Calu3 (cell line): Measurements from ENCODE around the gene SLC23A2. TPM values are rescaled to one million over a fixed set of nuclear protein-coding genes. Genes with fewer than 3 reads are reported as not detected.

Experiments used
- BruUV-seq: library from RNA; stranded (reverse); fragments of 400-500 nt; replicated peaks from 2 replicates; lab custom pipeline; 2021; lab: Mats Ljungman, UMichigan
- CTCF ChIA-PET: fragments of 300-600 bp; sonication (Branson Sonifier 250); formaldehyde crosslinking; loops from one replicate; lab custom pipeline; 2022; ENCODE audit warnings: antibody characterized with exemption; lab: Charles Lee
- DNase-seq: peaks from one replicate; pipeline ENCODE4 v3.0.0; 2022
- H3K27ac Mint-ChIP-seq: one replicate; pipeline ENCODE4 v1.8.0; 2022; ENCODE audit warnings: mixed read lengths; ENCODE audit not compliant: unreplicated experiment
- H3K27me3 Mint-ChIP-seq: one replicate; pipeline ENCODE4 v1.8.0; 2022; ENCODE audit warnings: mixed read lengths; ENCODE audit not compliant: unreplicated experiment
- H3K36me3 Mint-ChIP-seq: one replicate; pipeline ENCODE4 v1.8.0; 2022; ENCODE audit warnings: mild to moderate bottlenecking, moderate library complexity, mixed read lengths; ENCODE audit not compliant: insufficient read depth, unreplicated experiment
- H3K4me1 Mint-ChIP-seq: one replicate; pipeline ENCODE4 v1.8.0; 2022; ENCODE audit warnings: mild to moderate bottlenecking, low read depth, mixed read lengths; ENCODE audit not compliant: unreplicated experiment
- H3K4me3 Mint-ChIP-seq: one replicate; pipeline ENCODE4 v1.8.0; 2022; ENCODE audit warnings: mild to moderate bottlenecking, low read depth, moderate library complexity, mixed read lengths; ENCODE audit not compliant: unreplicated experiment
- H3K9me3 Mint-ChIP-seq: one replicate; pipeline ENCODE4 v1.8.0; 2022; ENCODE audit warnings: low read depth, mixed read lengths; ENCODE audit not compliant: unreplicated experiment
- intact Hi-C: fragments of 100-400 bp; cut with micrococcal nuclease; formaldehyde crosslinking; loops from one replicate; pipeline ENCODE4 v1.10.0; 2022; ENCODE audit not compliant: unreplicated experiment
- total RNA-seq: library from RNA; stranded (reverse); gene quantifications from 2 replicates; pipeline ENCODE4 v1.2.3, GENCODE V29; 2022
- TF ChIP-seq, protein P1 (sequence below): fragments of 200-600 bp; IDR thresholded peaks from one replicate; pipeline ENCODE4 v1.8.0; 2022; ENCODE audit warnings: antibody characterized with exemption; ENCODE audit not compliant: unreplicated experiment

SLC23A2 gene
- total RNA-seq, 1 experiment from 2014 or later: 14.8 TPM

DNA sequence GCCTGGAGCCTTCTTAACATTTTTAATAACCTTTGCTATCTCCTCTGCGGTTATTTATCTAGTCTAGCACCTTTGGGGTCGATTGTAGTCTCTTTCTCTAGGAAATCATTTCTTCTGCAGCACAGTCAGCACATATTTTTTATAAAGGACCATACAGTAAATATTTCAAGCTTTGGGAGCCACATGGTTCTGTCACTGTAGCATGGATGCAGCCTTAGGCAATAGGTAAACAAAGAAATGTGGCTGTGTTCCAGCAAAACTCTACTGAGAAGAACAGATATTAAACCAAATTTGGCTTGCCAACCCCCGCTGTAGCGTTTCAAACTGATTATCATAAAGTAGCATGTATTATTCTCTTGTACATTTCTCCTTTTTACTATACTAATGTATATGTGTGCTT, 95.7 kb downstream of the SLC23A2 start:
- Mint-ChIP-seq H3K27me3 (no peaks in the 10 kb centered on the region), H3K36me3 (no peaks in the 10 kb centered on the region), H3K27ac (no peak overlapping the region), H3K4me1 (peaks cover 8% of the 10 kb centered on the region), H3K4me3 (no peak overlapping the region), H3K9me3 (no peaks in the 10 kb centered on the region)
- CTCF ChIA-PET: no interaction called here
- no peak for DNase-seq
- intact Hi-C loops: no loop called here
- TF ChIP-seq, protein P1, sequence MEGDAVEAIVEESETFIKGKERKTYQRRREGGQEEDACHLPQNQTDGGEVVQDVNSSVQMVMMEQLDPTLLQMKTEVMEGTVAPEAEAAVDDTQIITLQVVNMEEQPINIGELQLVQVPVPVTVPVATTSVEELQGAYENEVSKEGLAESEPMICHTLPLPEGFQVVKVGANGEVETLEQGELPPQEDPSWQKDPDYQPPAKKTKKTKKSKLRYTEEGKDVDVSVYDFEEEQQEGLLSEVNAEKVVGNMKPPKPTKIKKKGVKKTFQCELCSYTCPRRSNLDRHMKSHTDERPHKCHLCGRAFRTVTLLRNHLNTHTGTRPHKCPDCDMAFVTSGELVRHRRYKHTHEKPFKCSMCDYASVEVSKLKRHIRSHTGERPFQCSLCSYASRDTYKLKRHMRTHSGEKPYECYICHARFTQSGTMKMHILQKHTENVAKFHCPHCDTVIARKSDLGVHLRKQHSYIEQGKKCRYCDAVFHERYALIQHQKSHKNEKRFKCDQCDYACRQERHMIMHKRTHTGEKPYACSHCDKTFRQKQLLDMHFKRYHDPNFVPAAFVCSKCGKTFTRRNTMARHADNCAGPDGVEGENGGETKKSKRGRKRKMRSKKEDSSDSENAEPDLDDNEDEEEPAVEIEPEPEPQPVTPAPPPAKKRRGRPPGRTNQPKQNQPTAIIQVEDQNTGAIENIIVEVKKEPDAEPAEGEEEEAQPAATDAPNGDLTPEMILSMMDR: no peak
- no TSS peak for BruUV-seq

GRCh38 chr20:4905195-4905594, 96.1 kb downstream of the SLC23A2 start:
- no peaks in the 10 kb centered on the region for H3K9me3 Mint-ChIP-seq
- TF ChIP-seq, protein P1: no peak
- no peak overlapping the region for H3K4me3 Mint-ChIP-seq
- CTCF ChIA-PET: no interaction called here
- no peaks in the 10 kb centered on the region for H3K27me3 Mint-ChIP-seq
- no TSS peak for BruUV-seq
- no peaks in the 10 kb centered on the region for H3K36me3 Mint-ChIP-seq
- H3K4me1 Mint-ChIP-seq: peaks cover 8% of the 10 kb centered on the region
- no peak for DNase-seq
- intact Hi-C loops: no loop called here
- H3K27ac Mint-ChIP-seq: no peak overlapping the region

- Mint-ChIP-seq H3K27me3 (no peaks in the 10 kb centered on the region), H3K9me3 (no peaks in the 10 kb centered on the region), H3K4me1 (peaks cover 10% of the 10 kb centered on the region), H3K27ac (no peak overlapping the region), H3K4me3 (no peak overlapping the region), H3K36me3 (no peaks in the 10 kb centered on the region)
- TF ChIP-seq, protein P1: no peak
- no peak for DNase-seq
- no TSS peak for BruUV-seq
- intact Hi-C loops: no loop called here
- CTCF ChIA-PET: no interaction called here
Observed at GRCh38 chr20:4904127-4904860, 97.0 kb downstream of the SLC23A2 start.

DNA sequence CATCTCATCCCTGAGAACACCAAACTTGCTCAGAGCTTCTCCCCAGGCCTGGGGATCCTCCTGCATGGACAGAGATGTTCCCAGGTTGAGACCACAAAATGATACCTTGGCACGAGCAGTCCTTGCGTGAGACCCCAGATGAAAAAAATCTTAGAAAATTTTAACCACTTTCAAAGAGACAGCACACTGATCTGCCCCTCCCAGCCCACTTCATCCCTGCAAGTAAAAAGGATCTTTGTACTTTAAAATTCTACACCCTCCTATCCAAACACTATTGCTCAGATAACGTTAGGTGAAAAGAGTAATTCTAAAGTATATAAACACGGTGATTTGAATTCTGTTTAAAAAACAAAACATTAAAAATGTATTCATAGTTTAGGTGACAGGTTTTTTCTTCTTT, 98.5 kb downstream of the SLC23A2 start:
- H3K4me3 Mint-ChIP-seq: no peak overlapping the region
- TF ChIP-seq, protein P1: no peak
- peaks cover 24% of the 10 kb centered on the region for H3K4me1 Mint-ChIP-seq
- H3K27me3 Mint-ChIP-seq: no peaks in the 10 kb centered on the region
- DNase-seq: no peak
- no TSS peak for BruUV-seq
- CTCF ChIA-PET: no interaction called here
- H3K27ac Mint-ChIP-seq: no peak overlapping the region
- peaks cover 5% of the 10 kb centered on the region for H3K36me3 Mint-ChIP-seq
- H3K9me3 Mint-ChIP-seq: no peaks in the 10 kb centered on the region
- intact Hi-C loops: no loop called here
